IMR-90 (cell line): Measurements from ENCODE around the gene AKAP13. TPM values are rescaled to one million over a fixed set of nuclear protein-coding genes. Genes with fewer than 3 reads are reported as not detected.

Experiments
- ATAC-seq: fragments of 200-7000 bp; cut with Tn5 transposase; 2 replicates; pipeline ENCODE4 v1.9.1; 2020; ENCODE audit warnings: low read depth, mild to moderate bottlenecking, moderate library complexity
- BruUV-seq: library from RNA; stranded (reverse); fragments of 400-500 nt; replicated peaks from 2 replicates; lab custom pipeline; 2021; lab: Mats Ljungman, UMichigan
- CTCF ChIA-PET: fragments of 300-600 bp; formaldehyde crosslinking; extraction: SDS; loops from one replicate; lab custom pipeline; 2021; ENCODE audit warnings: antibody characterized with exemption; lab: Yijun Ruan, JAX
- POLR2A ChIA-PET: fragments of 300-600 bp; sonication (Branson Sonifier 250); formaldehyde crosslinking; loops from one replicate; lab custom pipeline; 2022; ENCODE audit warnings: antibody characterized with exemption; ENCODE audit not compliant: unreplicated experiment; lab: Charles Lee
- DNase-seq: peaks from one replicate; pipeline ENCODE4 v3.0.0; 2013
- H2AFZ ChIP-seq: replicated peaks from 2 replicates; pipeline ENCODE3; 2013; ENCODE audit warnings: low read length, mild to moderate bottlenecking; ENCODE audit not compliant: poor library complexity
- H2AK5ac ChIP-seq: 2 replicates; pipeline ENCODE4 v1.6.1; 2013; ENCODE audit warnings: low read depth, low read length, inconsistent platforms
- H2AK9ac ChIP-seq: replicated peaks from 2 replicates; pipeline ENCODE3; 2013; ENCODE audit warnings: mild to moderate bottlenecking, low read depth, low read length, moderate library complexity; ENCODE audit not compliant: poor library complexity
- H2BK120ac ChIP-seq: 2 replicates; pipeline ENCODE4 v1.6.1; 2013; ENCODE audit warnings: low read depth, low read length, inconsistent platforms
- H2BK15ac ChIP-seq: 3 replicates; pipeline ENCODE4 v1.6.1; 2013; ENCODE audit warnings: low read depth, low read length, inconsistent platforms
- H2BK20ac ChIP-seq: 2 replicates; pipeline ENCODE4 v1.6.1; 2013; ENCODE audit warnings: low read depth, mild to moderate bottlenecking, inconsistent platforms, low read length, moderate library complexity
- H2BK5ac ChIP-seq: 2 replicates; pipeline ENCODE4 v1.6.1; 2013; ENCODE audit warnings: mild to moderate bottlenecking, low read depth, low read length, inconsistent platforms; ENCODE audit not compliant: poor library complexity, severe bottlenecking
- H3K14ac ChIP-seq: replicated peaks from 2 replicates; pipeline ENCODE4 v1.6.1; 2013; ENCODE audit warnings: low read depth, low read length, inconsistent platforms
- H3K18ac ChIP-seq: 2 replicates; pipeline ENCODE4 v1.6.1; 2013; ENCODE audit warnings: low read depth, low read length, control low read depth
- H3K23ac ChIP-seq: 2 replicates; pipeline ENCODE4 v1.6.1; 2013; ENCODE audit warnings: low read depth, low read length, inconsistent platforms
- H3K27ac ChIP-seq: 2 replicates; pipeline ENCODE4 v1.5.1; 2013; ENCODE audit warnings: mild to moderate bottlenecking, control low read depth, low read length; ENCODE audit not compliant: insufficient read depth
- H3K27me3 ChIP-seq: 2 replicates; pipeline ENCODE4 v1.6.1; 2013; ENCODE audit warnings: low read length; ENCODE audit not compliant: control insufficient read depth, insufficient read depth
- H3K36me3 ChIP-seq: 2 replicates; pipeline ENCODE4 v1.6.1; 2013; ENCODE audit warnings: low read length, mixed read lengths; ENCODE audit not compliant: control insufficient read depth, insufficient read depth
- H3K4ac ChIP-seq: 2 replicates; pipeline ENCODE4 v1.6.1; 2013; ENCODE audit warnings: low read depth, low read length, inconsistent platforms
- H3K4me1 ChIP-seq: 2 replicates; pipeline ENCODE4 v1.6.1; 2013; ENCODE audit warnings: low read length, mixed read lengths; ENCODE audit not compliant: control insufficient read depth, insufficient read depth
- H3K4me2 ChIP-seq: 2 replicates; pipeline ENCODE4 v1.6.1; 2013; ENCODE audit warnings: low read depth, mild to moderate bottlenecking, control low read depth, low read length, moderate library complexity
- H3K4me3 ChIP-seq: 2 replicates; pipeline ENCODE4 v1.5.1; 2013; ENCODE audit warnings: low read depth, mild to moderate bottlenecking, control low read depth, low read length, moderate library complexity; ENCODE audit not compliant: insufficient read depth
- H3K56ac ChIP-seq: 2 replicates; pipeline ENCODE4 v1.6.1; 2013; ENCODE audit warnings: low read length, inconsistent platforms; ENCODE audit not compliant: insufficient read depth; ENCODE audit errors: extremely low read depth
- H3K79me1 ChIP-seq, 2 experiments: 2 replicates each; pipeline ENCODE4 v1.6.1; 2013; ENCODE audit warnings: low read length in 2 of 2, inconsistent platforms in 1 of 2, low read depth in 1 of 2
- H3K9ac ChIP-seq: 2 replicates; pipeline ENCODE4 v1.6.1; 2013; ENCODE audit warnings: low read depth, low read length, control low read depth
- H3K9me1 ChIP-seq: 2 replicates; pipeline ENCODE4 v1.6.1; 2013; ENCODE audit warnings: low read length, inconsistent platforms; ENCODE audit not compliant: insufficient read depth
- H3K9me3 ChIP-seq: 2 replicates; pipeline ENCODE4 v1.6.1; 2013; ENCODE audit warnings: low read length; ENCODE audit not compliant: control insufficient read depth, insufficient read depth
- H4K20me1 ChIP-seq: 2 replicates; pipeline ENCODE4 v1.6.1; 2013; ENCODE audit warnings: low read length, inconsistent platforms; ENCODE audit not compliant: insufficient read depth
- H4K5ac ChIP-seq: 2 replicates; pipeline ENCODE4 v1.6.1; 2013; ENCODE audit warnings: mild to moderate bottlenecking, low read depth, low read length, control low read depth
- H4K8ac ChIP-seq, 2 experiments: 2 replicates each; pipeline ENCODE4 v1.6.1; 2013; ENCODE audit warnings: low read depth in 2 of 2, low read length in 2 of 2, control low read depth in 1 of 2, inconsistent platforms in 1 of 2
- H4K91ac ChIP-seq: 2 replicates; pipeline ENCODE4 v1.6.1; 2013; ENCODE audit warnings: low read depth, low read length, inconsistent platforms; ENCODE audit not compliant: insufficient read depth
- BHLHE40 ChIP-seq: fragments of 150-350 bp; IDR thresholded peaks from 2 replicates; pipeline ENCODE4 v1.6.1; 2016; ENCODE audit warnings: mild to moderate bottlenecking, low read depth, low read length
- CEBPB ChIP-seq: IDR thresholded peaks from 2 replicates; pipeline ENCODE4 v1.6.1; 2012; ENCODE audit warnings: low read depth, low read length, improper control_type of control experiment
- CHD1 ChIP-seq: IDR thresholded peaks from 2 replicates; pipeline ENCODE4 v1.6.1; 2012; ENCODE audit warnings: low read depth, low read length, improper control_type of control experiment
- CTCF ChIP-seq: conservative IDR thresholded peaks from 2 replicates; pipeline ENCODE4 v1.5.1; 2012; ENCODE audit warnings: mild to moderate bottlenecking, low read depth, low read length, improper control_type of control experiment
- FOS ChIP-seq: fragments of 150-350 bp; IDR thresholded peaks from 2 replicates; pipeline ENCODE4 v1.6.1; 2016; ENCODE audit warnings: low read depth, low read length
- MAFK ChIP-seq: IDR thresholded peaks from 2 replicates; pipeline ENCODE4 v1.6.1; 2012; ENCODE audit warnings: low read depth, low read length, improper control_type of control experiment
- MAZ ChIP-seq: IDR thresholded peaks from 2 replicates; pipeline ENCODE4 v1.6.1; 2012; ENCODE audit warnings: low read depth, mild to moderate bottlenecking, low read length, improper control_type of control experiment, moderate library complexity, borderline replicate concordance
- MXI1 ChIP-seq: IDR thresholded peaks from 2 replicates; pipeline ENCODE4 v1.6.1; 2012; ENCODE audit warnings: low read depth, mild to moderate bottlenecking, low read length, moderate library complexity, borderline replicate concordance
- NFE2L2 ChIP-seq: fragments of 150-350 bp; IDR thresholded peaks from 2 replicates; pipeline ENCODE4 v1.6.1; 2016; ENCODE audit warnings: low read depth, mild to moderate bottlenecking, low read length
- POLR2A ChIP-seq: IDR thresholded peaks from 2 replicates; pipeline ENCODE4 v1.6.1; 2012; ENCODE audit warnings: mild to moderate bottlenecking, low read depth, low read length
- RAD21 ChIP-seq: IDR thresholded peaks from 2 replicates; pipeline ENCODE4 v1.6.1; 2012; ENCODE audit warnings: low read length, improper control_type of control experiment
- RCOR1 ChIP-seq: IDR thresholded peaks from 2 replicates; pipeline ENCODE4 v1.6.1; 2012; ENCODE audit warnings: mild to moderate bottlenecking, low read length, improper control_type of control experiment; ENCODE audit not compliant: insufficient replicate concordance
- RFX5 ChIP-seq: IDR thresholded peaks from 2 replicates; pipeline ENCODE4 v1.8.0; 2012; ENCODE audit warnings: low read depth, mild to moderate bottlenecking, low read length, moderate library complexity
- SMC3 ChIP-seq: fragments of 150-350 bp; IDR thresholded peaks from 2 replicates; pipeline ENCODE4 v1.6.1; 2016; ENCODE audit warnings: low read depth, mild to moderate bottlenecking, antibody characterized with exemption, low read length, moderate library complexity
- dilution Hi-C: fragments of 300-500 bp; cut with HindIII; formaldehyde crosslinking; loops from one replicate; pipeline ENCODE4 v1.14.3; 2018; ENCODE audit warnings: low sequenced_read_pairs; ENCODE audit not compliant: unreplicated experiment
- in situ Hi-C: fragments of 300-500 bp; cut with MboI; formaldehyde crosslinking; loops from 3 replicates; pipeline ENCODE4 v1.14.3; 2019; ENCODE audit warnings: low sequenced_read_pairs, inconsistent platforms, mixed read lengths
- intact Hi-C: fragments of 100-400 bp; cut with micrococcal nuclease; formaldehyde crosslinking; loops from 2 replicates; pipeline ENCODE4 v1.10.0; 2022
- polyA plus RNA-seq, 3 experiments: library from polyadenylated mRNA; depleted of rRNA; stranded (reverse); fragments of >200 nt; gene quantifications; 2 replicates each; pipeline ENCODE4 v1.2.3, GENCODE V29; 2012; ENCODE audit warnings: low replicate concordance in 1 of 3
- total RNA-seq: library from RNA; depleted of rRNA; stranded (reverse); fragments of >200 nt; gene quantifications from 2 replicates; pipeline ENCODE4 v1.2.3, GENCODE V29; 2012
- TF ChIP-seq, protein P1 (sequence below): fragments of 150-350 bp; IDR thresholded peaks from 2 replicates; pipeline ENCODE4 v1.6.1; 2016; ENCODE audit warnings: low read depth, mild to moderate bottlenecking, low read length, moderate library complexity, borderline replicate concordance
- TF ChIP-seq, protein P2 (sequence below): fragments of 150-350 bp; IDR thresholded peaks from 2 replicates; pipeline ENCODE4 v1.6.1; 2017; ENCODE audit warnings: mild to moderate bottlenecking, antibody characterized with exemption, low read length, low read depth

Gene AKAP13
- total and polyA plus RNA-seq, 2 of the 4 experiments (the other 2 are of a cell fraction): 10.4 to 46.4 TPM

DNA sequence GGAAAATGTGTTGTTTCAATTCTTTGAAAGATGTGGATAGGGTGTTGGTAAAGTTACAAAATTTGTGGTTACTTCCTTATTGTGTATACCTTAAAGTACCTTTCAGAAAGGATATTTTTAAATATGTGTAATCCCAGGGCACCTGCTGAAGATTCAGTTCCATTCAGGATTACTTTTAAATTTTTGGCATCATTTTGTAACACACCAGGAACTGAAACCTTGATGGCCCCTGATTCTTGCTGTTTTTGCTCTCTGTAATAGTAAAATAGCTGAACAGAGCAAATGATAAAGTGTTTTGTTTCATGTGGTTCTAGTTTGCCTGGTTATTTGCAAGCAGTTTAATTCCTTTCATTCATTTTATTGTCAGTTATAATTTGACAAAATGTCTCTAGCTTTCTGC is 253.5 kb downstream of the AKAP13 start:
- H3K9me1 ChIP-seq: peaks cover 3% of the 10 kb centered on the region
- no peak overlapping the region for H2AFZ ChIP-seq
- peaks cover 8 to 35% of the 10 kb centered on the region in 2 experiments for H3K79me1 ChIP-seq
- no peak overlapping the region for H3K4ac ChIP-seq
- no peak overlapping the region for H4K5ac ChIP-seq
- H3K18ac ChIP-seq: no peak overlapping the region
- no peak overlapping the region for H3K4me2 ChIP-seq
- H2AK5ac ChIP-seq: no peak overlapping the region
- no peak overlapping the region for H2BK15ac ChIP-seq
- no peak overlapping the region for H4K91ac ChIP-seq
- H2BK20ac ChIP-seq: no peak overlapping the region
- H3K27ac ChIP-seq: no peak overlapping the region
- TF ChIP-seq MXI1 (no peak), RFX5 (no peak), CTCF (no peak), POLR2A (no peak), SMC3 (no peak), NFE2L2 (no peak), RAD21 (no peak), MAFK (no peak), FOS (no peak), BHLHE40 (no peak), CHD1 (no peak), RCOR1 (no peak), CEBPB (no peak), MAZ (no peak)
- TF ChIP-seq, protein P1, sequence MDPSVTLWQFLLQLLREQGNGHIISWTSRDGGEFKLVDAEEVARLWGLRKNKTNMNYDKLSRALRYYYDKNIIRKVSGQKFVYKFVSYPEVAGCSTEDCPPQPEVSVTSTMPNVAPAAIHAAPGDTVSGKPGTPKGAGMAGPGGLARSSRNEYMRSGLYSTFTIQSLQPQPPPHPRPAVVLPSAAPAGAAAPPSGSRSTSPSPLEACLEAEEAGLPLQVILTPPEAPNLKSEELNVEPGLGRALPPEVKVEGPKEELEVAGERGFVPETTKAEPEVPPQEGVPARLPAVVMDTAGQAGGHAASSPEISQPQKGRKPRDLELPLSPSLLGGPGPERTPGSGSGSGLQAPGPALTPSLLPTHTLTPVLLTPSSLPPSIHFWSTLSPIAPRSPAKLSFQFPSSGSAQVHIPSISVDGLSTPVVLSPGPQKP: no peak
- TF ChIP-seq, protein P2, sequence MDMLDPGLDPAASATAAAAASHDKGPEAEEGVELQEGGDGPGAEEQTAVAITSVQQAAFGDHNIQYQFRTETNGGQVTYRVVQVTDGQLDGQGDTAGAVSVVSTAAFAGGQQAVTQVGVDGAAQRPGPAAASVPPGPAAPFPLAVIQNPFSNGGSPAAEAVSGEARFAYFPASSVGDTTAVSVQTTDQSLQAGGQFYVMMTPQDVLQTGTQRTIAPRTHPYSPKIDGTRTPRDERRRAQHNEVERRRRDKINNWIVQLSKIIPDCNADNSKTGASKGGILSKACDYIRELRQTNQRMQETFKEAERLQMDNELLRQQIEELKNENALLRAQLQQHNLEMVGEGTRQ: no peak
- H2BK5ac ChIP-seq: no peak overlapping the region
- DNase-seq: no peak
- no peaks in the 10 kb centered on the region for H3K36me3 ChIP-seq
- no peak overlapping the region for H3K4me3 ChIP-seq
- H3K9ac ChIP-seq: no peak overlapping the region
- no peaks in the 10 kb centered on the region for H3K9me3 ChIP-seq
- no peak overlapping the region for H3K56ac ChIP-seq
- H4K8ac ChIP-seq: no peak overlapping the region
- H3K23ac ChIP-seq: no peak overlapping the region
- no peak overlapping the region for H2AK9ac ChIP-seq
- ATAC-seq: no peak
- intact Hi-C loops: no loop called here
- ChIA-PET POLR2A (no interaction called here), CTCF (interaction anchor here (0.6 kb wide), 1 partner anchor 64 kb away, joined by 3 read pairs; no protein-coding TSS in a partner anchor)
- H2BK120ac ChIP-seq: no peak overlapping the region
- no peaks in the 10 kb centered on the region for H3K27me3 ChIP-seq
- H4K20me1 ChIP-seq: no peaks in the 10 kb centered on the region
- BruUV-seq: no TSS peak
- in situ Hi-C loops: no loop called here
- H3K14ac ChIP-seq: no peak overlapping the region
- H3K4me1 ChIP-seq: no peaks in the 10 kb centered on the region
- dilution Hi-C loops: no loop called here
